HG03060 (cell line): ENCODE data around the gene FBXO46.
A peak's percentile ranks its signal among the peaks of the same experiment; 100 is the strongest.

ENCODE experiments used
- ATAC-seq: cut with Tn5 transposase; IDR thresholded peaks from one replicate; pipeline ENCODE4 v1.9.1; 2021; ENCODE audit warnings: low read depth, moderate number of reproducible peaks; ENCODE audit not compliant: unreplicated experiment

Gene FBXO46

GRCh38 chr19:45730368-45731288, at the start of gene FBXO46:
Gene FBXO46 (minus strand): TSS chr19:45730896. CDS start chr19:45713495, 17,401 bp downstream.
- no peak for ATAC-seq

DNA sequence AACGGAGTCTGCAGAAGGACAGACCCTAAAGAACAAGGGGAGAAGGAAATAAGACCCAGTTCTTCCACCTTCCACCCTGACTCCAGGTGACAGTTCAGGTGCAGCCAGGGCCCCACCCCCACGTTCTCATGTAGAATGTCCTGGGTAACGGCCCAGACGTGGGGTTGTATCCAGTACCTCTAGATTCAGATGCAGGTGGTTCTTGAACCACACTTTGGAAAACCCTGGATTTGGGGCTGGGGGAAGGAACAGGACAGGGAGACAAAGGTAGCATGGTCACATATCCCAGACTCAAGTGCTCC, 49.4 kb upstream of the FBXO46 start:
- no peak for ATAC-seq

- ATAC-seq, result no peak
Measured at GRCh38 chr19:45779231-45780145, 48.8 kb upstream of the FBXO46 start.

DNA sequence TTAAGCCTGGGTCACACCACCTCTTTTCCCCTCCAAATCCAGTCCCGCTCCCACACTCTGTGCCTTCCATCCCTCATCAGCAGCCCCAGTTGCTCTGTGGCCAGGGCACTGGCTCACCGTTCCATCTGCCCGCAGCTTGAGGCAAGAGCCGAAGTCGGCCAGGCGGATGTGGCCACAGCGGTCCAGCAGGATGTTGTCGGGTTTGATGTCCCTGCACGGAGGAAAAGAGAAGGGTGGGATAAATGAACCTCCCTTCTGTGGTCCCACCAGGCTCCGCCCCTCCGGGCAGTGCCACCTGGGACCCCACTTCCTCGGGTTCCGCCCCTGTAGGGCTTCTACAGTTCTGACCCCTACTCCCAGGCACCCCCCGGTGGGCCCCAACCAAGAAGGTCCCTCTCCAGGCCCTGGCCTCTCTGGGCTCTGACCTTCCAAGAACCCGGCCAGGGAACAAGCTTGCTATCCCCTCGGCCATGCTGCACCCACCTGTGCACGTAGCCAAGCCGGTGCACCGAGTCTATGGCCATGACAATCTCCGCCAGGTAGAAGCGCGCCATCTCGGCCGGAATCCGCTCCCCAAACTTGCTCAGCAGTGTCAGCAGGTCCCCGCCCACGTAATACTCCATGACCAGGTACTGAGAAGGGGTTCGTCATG, 47.4 kb upstream of the FBXO46 start:
- no peak for ATAC-seq

GRCh38 chr19:45777395-45777961, 46.8 kb upstream of the FBXO46 start:
- ATAC-seq, result no peak

DNA sequence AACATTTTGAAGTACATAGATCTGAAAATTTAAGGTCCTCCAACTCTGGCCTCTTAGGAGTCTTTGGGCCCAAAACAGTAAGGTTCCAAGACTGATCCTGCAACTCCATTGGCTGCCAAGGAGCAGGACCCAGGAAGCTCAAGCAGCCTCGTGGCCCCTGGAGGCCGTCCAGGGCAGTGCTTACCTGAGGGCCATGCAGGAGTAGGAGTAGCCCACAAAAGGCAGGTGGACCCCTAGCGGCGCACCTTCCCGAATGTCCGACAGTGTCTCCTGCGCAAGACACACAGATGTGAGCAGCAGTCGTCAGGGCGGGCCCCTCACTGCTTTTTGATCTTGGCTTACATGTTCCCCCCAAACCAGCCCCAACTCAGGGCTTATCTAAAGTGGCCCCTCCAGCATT, 44.1 kb upstream of the FBXO46 start:
- ATAC-seq, result no peak

GRCh38 chr19:45773384-45773783, 42.7 kb upstream of the FBXO46 start:
- no peak for ATAC-seq

DNA sequence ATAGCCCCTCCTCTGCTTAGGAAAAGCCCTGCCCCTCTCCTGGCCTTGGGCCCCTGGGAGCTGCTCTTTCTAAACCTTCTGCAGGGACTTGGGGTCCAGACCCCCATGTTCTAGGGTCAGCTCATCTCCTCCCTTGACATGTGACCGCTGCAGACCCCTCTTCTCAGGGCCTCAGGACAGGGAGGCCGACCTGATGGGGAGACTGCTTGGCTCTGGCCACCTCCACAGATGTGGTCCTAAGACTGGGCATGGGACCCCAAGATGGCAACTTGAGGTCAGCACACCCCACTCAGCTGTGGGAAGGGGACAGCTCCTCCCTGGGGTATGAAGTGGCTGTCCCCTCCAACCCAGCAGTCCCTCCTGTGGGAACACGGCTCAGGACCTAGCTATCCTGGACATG, 42.2 kb upstream of the FBXO46 start:
- ATAC-seq, result no peak

- no peak for ATAC-seq
Measured at GRCh38 chr19:45772130-45772840, 41.6 kb upstream of the FBXO46 start.

DNA sequence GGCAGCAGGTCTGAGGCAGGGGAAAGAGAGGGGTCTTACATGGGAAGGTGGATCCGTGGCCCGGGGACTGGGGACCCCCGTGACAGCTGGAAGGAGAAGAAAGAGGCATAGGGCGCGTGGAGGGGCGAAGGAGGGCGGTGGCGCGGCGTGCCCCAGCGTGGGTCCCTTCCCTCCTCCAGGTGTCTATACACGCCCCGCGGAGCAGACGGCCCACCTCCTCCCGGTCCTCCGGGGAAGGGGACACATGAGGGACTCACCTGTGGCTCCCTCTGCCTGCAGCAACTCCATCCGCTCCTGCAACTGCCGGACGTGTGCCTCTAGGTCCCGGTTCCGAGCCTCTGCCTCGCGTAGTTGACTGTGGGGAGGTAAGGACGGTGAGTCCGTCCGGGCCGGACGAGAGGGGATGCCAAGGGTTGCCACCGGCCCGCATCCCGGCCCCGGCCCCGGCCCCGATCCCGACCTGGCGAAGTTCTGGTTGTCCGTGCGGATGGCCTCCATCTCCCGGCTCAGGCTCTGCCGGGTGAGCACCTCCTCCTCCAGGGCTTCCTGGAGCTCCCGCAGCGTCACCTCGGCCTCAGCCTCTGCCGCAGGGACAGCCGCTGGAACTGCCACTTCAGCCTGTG, 40.7 kb upstream of the FBXO46 start:
- no peak for ATAC-seq

- peak; percentile 32 for ATAC-seq
Measured at GRCh38 chr19:45770192-45771101, 39.8 kb upstream of the FBXO46 start.

GRCh38 chr19:45769821-45770191, 39.1 kb upstream of the FBXO46 start:
- ATAC-seq, result no peak

DNA sequence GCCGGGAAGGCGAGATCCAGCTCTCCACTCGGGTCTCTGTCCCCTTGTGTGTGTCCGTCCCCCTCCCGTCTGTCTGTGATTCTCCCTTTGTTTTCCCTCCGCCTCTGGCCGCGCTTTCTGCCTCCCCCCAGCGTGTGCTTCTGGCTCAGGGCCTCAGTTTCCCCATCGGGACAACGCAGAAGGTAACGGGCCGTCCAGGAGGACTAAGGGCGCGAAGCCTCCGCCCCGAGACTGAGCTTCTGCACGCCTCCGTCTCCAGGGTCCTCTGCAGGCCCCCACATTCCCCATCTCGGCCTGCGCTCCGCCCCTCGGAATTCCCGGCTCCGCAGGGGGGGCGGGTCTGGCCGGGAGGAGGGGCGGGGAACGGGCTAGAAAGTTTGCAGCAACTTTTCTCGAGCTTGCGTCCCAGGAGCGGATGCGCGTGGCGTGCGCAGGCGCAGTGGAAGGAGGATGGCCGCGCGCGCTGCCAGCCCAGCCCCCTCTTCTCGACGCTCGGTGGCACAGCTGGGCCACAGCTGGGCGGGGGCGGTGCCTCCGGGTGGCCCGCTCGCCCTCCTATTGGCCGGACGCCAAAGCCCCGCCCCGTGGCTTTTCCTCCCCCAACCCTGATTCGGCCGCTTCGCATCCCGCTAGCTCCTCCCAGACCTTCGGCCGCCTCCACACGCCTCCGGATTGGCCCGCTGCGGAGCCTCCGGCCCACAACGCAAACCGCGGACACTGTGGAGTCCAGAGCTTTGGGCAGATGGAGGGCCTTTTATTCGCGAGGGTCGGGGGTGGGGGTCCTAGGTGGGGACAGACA, 38.5 kb upstream of the FBXO46 start, which contains the start of gene SIX5:
Gene SIX5, minus strand, starts transcription at position 269 of the 799 bp plus-strand sequence. CDS start 408 bp downstream, outside the sequence.
- peak; percentile 58 for ATAC-seq

DNA sequence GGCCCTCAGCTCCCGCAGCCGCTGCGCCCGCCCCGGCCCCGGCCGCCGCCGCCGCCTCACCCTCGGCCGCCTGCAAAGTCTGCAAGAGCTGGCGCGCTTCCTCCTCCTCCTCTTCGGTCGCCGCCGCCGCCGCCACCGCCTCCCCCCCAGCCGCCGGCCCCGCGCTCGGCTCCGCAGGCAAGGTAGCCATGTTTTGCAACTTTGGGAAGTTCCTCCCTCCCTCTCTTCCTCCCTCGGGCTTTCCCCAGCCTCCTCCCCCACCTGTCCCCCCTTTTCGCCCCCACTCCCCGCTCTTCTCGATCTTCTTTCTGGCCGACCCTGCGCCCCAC, 37.9 kb upstream of the FBXO46 start:
- no peak for ATAC-seq

DNA sequence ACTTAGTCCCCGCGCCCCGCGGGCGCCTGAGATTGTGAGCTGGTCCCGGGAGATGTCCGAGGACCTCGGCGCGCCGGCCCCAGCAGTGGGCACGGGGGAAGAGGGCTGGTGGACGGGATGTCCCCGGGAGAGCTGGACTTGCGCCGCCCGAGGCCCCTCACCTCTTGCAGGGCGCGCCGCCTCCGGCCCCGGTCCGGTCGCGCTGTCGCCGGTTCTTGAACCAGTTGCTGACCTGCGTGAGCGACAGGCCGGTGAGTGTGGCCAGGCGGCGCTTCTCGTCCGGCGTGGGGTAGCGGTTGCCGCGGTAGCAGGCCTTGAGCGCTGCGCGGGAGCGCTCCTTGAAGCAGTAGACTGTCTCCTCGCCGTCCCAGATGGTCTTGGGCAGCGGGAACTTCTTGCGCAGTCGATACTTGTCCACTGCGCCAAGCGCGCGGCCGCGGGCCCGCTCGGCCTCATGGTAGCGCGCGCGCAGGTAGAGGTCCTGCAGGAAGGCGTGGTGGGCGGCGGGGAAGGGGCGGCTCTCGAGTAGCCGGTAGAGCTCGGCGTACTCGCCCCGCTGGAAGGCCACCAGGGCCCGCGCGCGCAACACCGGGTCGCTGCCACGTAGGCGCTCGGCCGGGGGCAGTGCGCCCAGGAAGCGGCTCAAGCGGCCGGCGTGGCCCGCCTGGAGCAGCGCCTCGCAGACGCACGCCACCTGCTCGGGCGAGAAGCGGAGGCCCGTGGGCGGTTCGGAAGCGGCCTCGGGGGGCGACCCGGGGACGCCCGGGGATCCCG, 37.4 kb upstream of the FBXO46 start:
- ATAC-seq, result no peak

- no peak for ATAC-seq
Measured at GRCh38 chr19:45767410-45767880, 36.7 kb upstream of the FBXO46 start.

DNA sequence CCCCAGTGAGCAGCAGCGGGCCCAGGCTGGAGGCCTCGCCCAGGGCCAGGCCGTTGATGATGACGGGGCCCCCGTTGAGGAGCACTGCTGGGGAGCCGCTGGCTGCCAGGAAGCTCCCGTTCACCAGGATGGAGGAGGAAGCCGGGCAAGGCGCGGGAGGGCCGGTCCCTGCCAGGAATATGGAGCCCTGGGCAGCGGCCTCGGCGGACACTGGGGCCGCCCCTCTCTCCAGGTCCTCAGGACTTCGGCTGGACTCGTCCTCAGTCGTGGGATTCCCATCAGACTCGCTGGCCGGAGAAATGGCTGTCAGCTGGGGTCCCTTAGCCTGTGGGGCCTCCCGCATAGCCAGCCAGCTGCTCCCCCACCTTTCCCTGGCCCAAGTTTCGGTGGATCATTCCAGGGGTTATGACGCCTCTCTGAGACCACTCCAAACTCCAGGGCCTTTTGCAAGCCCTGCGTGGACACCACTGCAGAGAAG, 36.2 kb upstream of the FBXO46 start:
- no peak for ATAC-seq
